Measurements from ENCODE around the gene RICTOR. TPM values are rescaled to one million over a fixed set of nuclear protein-coding genes. Genes with fewer than 3 reads are reported as not detected.
"Not testable (repeated sequence)": the region's sequence is repeated elsewhere in the genome, so short reads cannot be mapped to it uniquely, and the experiment has no call there.

Gene RICTOR
- total RNA-seq, 2 donors from 2014 or later = 84.8 to 88.8 TPM

GRCh38 chr5:39023121-39023520 lies 51.1 kb downstream of the RICTOR start:
- H3K36me3 Mint-ChIP-seq (ENCODE audit: low read depth) = peaks cover 7% of the 10 kb centered on the region
- H3K9me3 ChIP-seq (ENCODE audit: control insufficient read depth, low read length, poor library complexity, severe bottlenecking) = peaks cover 4% of the 10 kb centered on the region
- H3K4me1 Mint-ChIP-seq = peaks cover 45% of the 10 kb centered on the region
- ATAC-seq (no peak), DNase-seq (no peak)
- peak overlapping the region; percentile 84 for H3K27ac Mint-ChIP-seq
- H3K27me3 Mint-ChIP-seq = no peaks in the 10 kb centered on the region
- H3K4me3 Mint-ChIP-seq = no peak overlapping the region

GRCh38 chr5:39022151-39022550 lies 52.0 kb downstream of the RICTOR start:
- ATAC-seq = no peak
- peaks cover 47% of the 10 kb centered on the region for H3K4me1 Mint-ChIP-seq
- H3K9me3 ChIP-seq (ENCODE audit: control insufficient read depth, low read length, poor library complexity, severe bottlenecking) = peaks cover 4% of the 10 kb centered on the region
- peaks cover 7% of the 10 kb centered on the region for H3K36me3 Mint-ChIP-seq (ENCODE audit: low read depth)
- peak overlapping the region; percentile 84 for H3K27ac Mint-ChIP-seq
- no peaks in the 10 kb centered on the region for H3K27me3 Mint-ChIP-seq
- H3K4me3 Mint-ChIP-seq = no peak overlapping the region
- no peak for DNase-seq

- DNase-seq (no peak), ATAC-seq (no peak)
- H3K27ac Mint-ChIP-seq = peak overlapping the region; percentile 49
- H3K36me3 Mint-ChIP-seq (ENCODE audit: low read depth) = peaks cover 7% of the 10 kb centered on the region
- peaks cover 49% of the 10 kb centered on the region for H3K4me1 Mint-ChIP-seq
- H3K4me3 Mint-ChIP-seq = peak overlapping the region; percentile 25
- no peaks in the 10 kb centered on the region for H3K27me3 Mint-ChIP-seq
- H3K9me3 ChIP-seq (ENCODE audit: control insufficient read depth, low read length, poor library complexity, severe bottlenecking) = peaks cover 4% of the 10 kb centered on the region
Observed at GRCh38 chr5:39021413-39021812, 52.8 kb downstream of the RICTOR start.

GRCh38 chr5:39020458-39020857 lies 53.7 kb downstream of the RICTOR start:
- ATAC-seq = no peak
- H3K4me3 Mint-ChIP-seq = no peak overlapping the region
- no peak for DNase-seq
- H3K27me3 Mint-ChIP-seq = no peaks in the 10 kb centered on the region
- H3K4me1 Mint-ChIP-seq = peaks cover 58% of the 10 kb centered on the region
- no peaks in the 10 kb centered on the region for H3K9me3 ChIP-seq (ENCODE audit: control insufficient read depth, low read length, poor library complexity, severe bottlenecking)
- peaks cover 10% of the 10 kb centered on the region for H3K36me3 Mint-ChIP-seq (ENCODE audit: low read depth)
- H3K27ac Mint-ChIP-seq = no peak overlapping the region

- ATAC-seq (no peak), DNase-seq (no peak)
- H3K27ac Mint-ChIP-seq = peak overlapping the region; percentile 22
- peaks cover 10% of the 10 kb centered on the region for H3K36me3 Mint-ChIP-seq (ENCODE audit: low read depth)
- no peak overlapping the region for H3K4me3 Mint-ChIP-seq
- H3K9me3 ChIP-seq (ENCODE audit: control insufficient read depth, low read length, poor library complexity, severe bottlenecking) = no peaks in the 10 kb centered on the region
- no peaks in the 10 kb centered on the region for H3K27me3 Mint-ChIP-seq
- peaks cover 53% of the 10 kb centered on the region for H3K4me1 Mint-ChIP-seq
Observed at GRCh38 chr5:39019254-39019653, 54.9 kb downstream of the RICTOR start.

GRCh38 chr5:39017504-39017903 lies 56.7 kb downstream of the RICTOR start:
- Mint-ChIP-seq H3K27me3 (no peaks in the 10 kb centered on the region), H3K4me1 (peaks cover 40% of the 10 kb centered on the region), H3K27ac (no peak overlapping the region), H3K36me3 (ENCODE audit: low read depth) (peaks cover 10% of the 10 kb centered on the region), H3K4me3 (no peak overlapping the region)
- DNase-seq (no peak), ATAC-seq (no peak)
- H3K9me3 ChIP-seq (ENCODE audit: control insufficient read depth, low read length, poor library complexity, severe bottlenecking) = peaks cover under 1% of the 10 kb centered on the region

- H3K4me3 Mint-ChIP-seq = no peak overlapping the region
- no peak for ATAC-seq
- DNase-seq = no peak
- peaks cover 34% of the 10 kb centered on the region for H3K4me1 Mint-ChIP-seq
- H3K9me3 ChIP-seq (ENCODE audit: control insufficient read depth, low read length, poor library complexity, severe bottlenecking) = peaks cover 4% of the 10 kb centered on the region
- H3K27ac Mint-ChIP-seq = peak overlapping the region; percentile 72
- no peaks in the 10 kb centered on the region for H3K27me3 Mint-ChIP-seq
- H3K36me3 Mint-ChIP-seq (ENCODE audit: low read depth) = peaks cover 10% of the 10 kb centered on the region
Observed at GRCh38 chr5:39016587-39017275, 57.5 kb downstream of the RICTOR start.

GRCh38 chr5:39015743-39016586 lies 58.2 kb downstream of the RICTOR start:
- H3K4me3 Mint-ChIP-seq = peak overlapping the region; percentile 28
- H3K27ac Mint-ChIP-seq = peak overlapping the region; percentile 72

GRCh38 chr5:39014561-39014960 lies 59.6 kb downstream of the RICTOR start:
- Mint-ChIP-seq H3K36me3 (ENCODE audit: low read depth) (peaks cover 11% of the 10 kb centered on the region), H3K27me3 (no peaks in the 10 kb centered on the region), H3K4me3 (no peak overlapping the region), H3K4me1 (peaks cover 30% of the 10 kb centered on the region), H3K27ac (no peak overlapping the region)
- H3K9me3 ChIP-seq (ENCODE audit: control insufficient read depth, low read length, poor library complexity, severe bottlenecking) = peaks cover 4% of the 10 kb centered on the region
- ATAC-seq (no peak), DNase-seq (no peak)

More at GRCh38 chr5:39015743-39016586, 58.2 kb downstream of the RICTOR start:
- DNase-seq (no peak), ATAC-seq (no peak)
- H3K4me1 Mint-ChIP-seq = peaks cover 32% of the 10 kb centered on the region
- H3K27me3 Mint-ChIP-seq = no peaks in the 10 kb centered on the region
- H3K36me3 Mint-ChIP-seq (ENCODE audit: low read depth) = peaks cover 10% of the 10 kb centered on the region
- peaks cover 4% of the 10 kb centered on the region for H3K9me3 ChIP-seq (ENCODE audit: control insufficient read depth, low read length, poor library complexity, severe bottlenecking)

- H3K9me3 ChIP-seq (ENCODE audit: control insufficient read depth, low read length, poor library complexity, severe bottlenecking) = peaks cover 4% of the 10 kb centered on the region
- Mint-ChIP-seq H3K27ac (no peak overlapping the region), H3K36me3 (ENCODE audit: low read depth) (peaks cover 10% of the 10 kb centered on the region), H3K4me3 (no peak overlapping the region), H3K27me3 (no peaks in the 10 kb centered on the region), H3K4me1 (peaks cover 24% of the 10 kb centered on the region)
- DNase-seq (no peak), ATAC-seq (no peak)
Observed at GRCh38 chr5:39013938-39014337, 60.3 kb downstream of the RICTOR start.

- H3K4me3 Mint-ChIP-seq; H3K36me3 Mint-ChIP-seq (ENCODE audit: low read depth); DNase-seq; ATAC-seq; H3K27me3 Mint-ChIP-seq; H3K9me3 ChIP-seq (ENCODE audit: control insufficient read depth, low read length, poor library complexity, severe bottlenecking): not testable (repeated sequence)
- Mint-ChIP-seq H3K27ac (peak overlapping the region; percentile 0), H3K4me1 (peaks cover 12% of the 10 kb centered on the region)
Observed at GRCh38 chr5:39010958-39011357, 63.2 kb downstream of the RICTOR start.

- ATAC-seq (no peak), DNase-seq (no peak)
- Mint-ChIP-seq H3K4me1 (peaks cover 15% of the 10 kb centered on the region), H3K4me3 (no peak overlapping the region), H3K27ac (no peak overlapping the region), H3K36me3 (ENCODE audit: low read depth) (peaks cover 4% of the 10 kb centered on the region), H3K27me3 (no peaks in the 10 kb centered on the region)
- peaks cover 4% of the 10 kb centered on the region for H3K9me3 ChIP-seq (ENCODE audit: control insufficient read depth, low read length, poor library complexity, severe bottlenecking)
Observed at GRCh38 chr5:39009981-39010380, 64.2 kb downstream of the RICTOR start.

- no peak for ATAC-seq
- H3K36me3 Mint-ChIP-seq (ENCODE audit: low read depth) = peaks cover 4% of the 10 kb centered on the region
- no peak for DNase-seq
- peaks cover 4% of the 10 kb centered on the region for H3K9me3 ChIP-seq (ENCODE audit: control insufficient read depth, low read length, poor library complexity, severe bottlenecking)
- no peaks in the 10 kb centered on the region for H3K27me3 Mint-ChIP-seq
- peaks cover 17% of the 10 kb centered on the region for H3K4me1 Mint-ChIP-seq
- H3K4me3 Mint-ChIP-seq = no peak overlapping the region
- no peak overlapping the region for H3K27ac Mint-ChIP-seq
Observed at GRCh38 chr5:39009280-39009679, 64.9 kb downstream of the RICTOR start.
